HG03280 (cell line): Measurements from ENCODE around the gene CTSL.
"Not testable (repeated sequence)": the region's sequence is repeated elsewhere in the genome, so short reads cannot be mapped to it uniquely, and the experiment has no call there.

Experiments
- ATAC-seq: cut with Tn5 transposase; IDR thresholded peaks from one replicate; pipeline ENCODE4 v1.9.1; 2021; ENCODE audit warnings: mild to moderate bottlenecking, moderate library complexity; ENCODE audit not compliant: unreplicated experiment

CTSL gene

GRCh38 chr9:87751423-87751822 lies 25.5 kb downstream of the CTSL start:
- ATAC-seq, result no peak

- ATAC-seq, result no peak
Observed at GRCh38 chr9:87751868-87752267, 25.9 kb downstream of the CTSL start.

- ATAC-seq, result no peak
Observed at GRCh38 chr9:87753313-87753712, 27.4 kb downstream of the CTSL start.

- not testable (repeated sequence) for ATAC-seq
Observed at GRCh38 chr9:87758330-87758729, 32.4 kb downstream of the CTSL start.

GRCh38 chr9:87759980-87760379 lies 34.1 kb downstream of the CTSL start:
- not testable (repeated sequence) for ATAC-seq

- no peak for ATAC-seq
Observed at GRCh38 chr9:87760529-87760928, 34.6 kb downstream of the CTSL start.

GRCh38 chr9:87763286-87763685 lies 37.4 kb downstream of the CTSL start:
- ATAC-seq, result no peak

GRCh38 chr9:87765521-87765920 lies 39.6 kb downstream of the CTSL start:
- ATAC-seq, result no peak

GRCh38 chr9:87766697-87767096 lies 40.8 kb downstream of the CTSL start:
- ATAC-seq, result no peak

GRCh38 chr9:87770616-87771315 lies 44.8 kb downstream of the CTSL start:
- no peak for ATAC-seq

- ATAC-seq, result no peak
Observed at GRCh38 chr9:87771316-87772006, 45.5 kb downstream of the CTSL start.

- ATAC-seq, result no peak
Observed at GRCh38 chr9:87776481-87777379, 50.8 kb downstream of the CTSL start.

- no peak for ATAC-seq
Observed at GRCh38 chr9:87778996-87779395, 53.1 kb downstream of the CTSL start.
